Osteocyte (in vitro differentiated cells): ENCODE results near the gene GAB2. TPM values are rescaled to one million over a fixed set of nuclear protein-coding genes. Genes with fewer than 3 reads are reported as not detected.

Experiments
- DNase-seq: peaks from one replicate; pipeline ENCODE4 v3.0.0; 2021; ENCODE audit warnings: mixed read lengths; ENCODE audit not compliant: unreplicated experiment; ENCODE audit errors: extremely low spot score
- H3K27ac Mint-ChIP-seq: one replicate; pipeline ENCODE4 v1.8.0; 2021; ENCODE audit warnings: mild to moderate bottlenecking, mixed read lengths; ENCODE audit not compliant: unreplicated experiment
- H3K27me3 Mint-ChIP-seq: one replicate; pipeline ENCODE4 v1.8.0; 2021; ENCODE audit warnings: mixed read lengths; ENCODE audit not compliant: unreplicated experiment
- H3K36me3 Mint-ChIP-seq: one replicate; pipeline ENCODE4 v1.8.0; 2021; ENCODE audit warnings: mixed read lengths; ENCODE audit not compliant: unreplicated experiment
- H3K4me1 Mint-ChIP-seq: one replicate; pipeline ENCODE4 v1.8.0; 2021; ENCODE audit warnings: mixed read lengths; ENCODE audit not compliant: unreplicated experiment
- H3K4me3 Mint-ChIP-seq: one replicate; pipeline ENCODE4 v1.8.0; 2021; ENCODE audit warnings: mild to moderate bottlenecking, moderate library complexity, mixed read lengths; ENCODE audit not compliant: unreplicated experiment
- H3K9me3 Mint-ChIP-seq: one replicate; pipeline ENCODE4 v1.8.0; 2021; ENCODE audit warnings: mixed read lengths; ENCODE audit not compliant: unreplicated experiment
- total RNA-seq: library from RNA; stranded (reverse); gene quantifications from 2 replicates; pipeline ENCODE4 v1.2.1, GENCODE V29; 2021
- TF ChIP-seq, protein P1 (sequence below): fragments of 200-600 bp; sonication (generic); IDR thresholded peaks from 2 replicates; pipeline ENCODE4 v1.5.0; 2021; ENCODE audit warnings: antibody characterized with exemption, mild to moderate bottlenecking, moderate library complexity

The GAB2 gene
- total RNA-seq, 1 donor from 2014 or later, result 11.4 TPM

DNA sequence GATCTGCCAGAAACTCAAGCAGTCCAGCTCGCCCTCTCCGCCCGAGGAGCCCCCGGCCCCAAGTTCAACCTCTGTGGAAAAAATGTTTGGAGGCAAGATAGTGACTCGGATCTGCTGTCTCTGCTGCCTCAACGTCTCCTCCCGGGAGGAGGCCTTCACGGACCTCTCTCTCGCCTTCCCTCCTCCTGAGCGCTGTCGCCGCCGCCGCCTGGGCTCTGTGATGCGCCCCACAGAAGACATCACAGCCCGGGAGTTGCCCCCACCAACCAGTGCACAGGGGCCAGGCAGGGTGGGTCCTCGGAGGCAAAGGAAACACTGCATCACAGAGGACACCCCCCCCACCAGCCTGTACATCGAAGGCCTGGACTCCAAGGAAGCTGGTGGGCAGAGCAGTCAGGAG is 208.1 kb downstream of the GAB2 start:
- Mint-ChIP-seq H3K27ac (no peak overlapping the region), H3K4me1 (no peaks in the 10 kb centered on the region), H3K36me3 (peaks cover 38% of the 10 kb centered on the region), H3K9me3 (peaks cover 6% of the 10 kb centered on the region), H3K4me3 (no peak overlapping the region), H3K27me3 (no peaks in the 10 kb centered on the region)
- no peak for DNase-seq
- TF ChIP-seq, protein P1, sequence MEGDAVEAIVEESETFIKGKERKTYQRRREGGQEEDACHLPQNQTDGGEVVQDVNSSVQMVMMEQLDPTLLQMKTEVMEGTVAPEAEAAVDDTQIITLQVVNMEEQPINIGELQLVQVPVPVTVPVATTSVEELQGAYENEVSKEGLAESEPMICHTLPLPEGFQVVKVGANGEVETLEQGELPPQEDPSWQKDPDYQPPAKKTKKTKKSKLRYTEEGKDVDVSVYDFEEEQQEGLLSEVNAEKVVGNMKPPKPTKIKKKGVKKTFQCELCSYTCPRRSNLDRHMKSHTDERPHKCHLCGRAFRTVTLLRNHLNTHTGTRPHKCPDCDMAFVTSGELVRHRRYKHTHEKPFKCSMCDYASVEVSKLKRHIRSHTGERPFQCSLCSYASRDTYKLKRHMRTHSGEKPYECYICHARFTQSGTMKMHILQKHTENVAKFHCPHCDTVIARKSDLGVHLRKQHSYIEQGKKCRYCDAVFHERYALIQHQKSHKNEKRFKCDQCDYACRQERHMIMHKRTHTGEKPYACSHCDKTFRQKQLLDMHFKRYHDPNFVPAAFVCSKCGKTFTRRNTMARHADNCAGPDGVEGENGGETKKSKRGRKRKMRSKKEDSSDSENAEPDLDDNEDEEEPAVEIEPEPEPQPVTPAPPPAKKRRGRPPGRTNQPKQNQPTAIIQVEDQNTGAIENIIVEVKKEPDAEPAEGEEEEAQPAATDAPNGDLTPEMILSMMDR, result no peak

DNA sequence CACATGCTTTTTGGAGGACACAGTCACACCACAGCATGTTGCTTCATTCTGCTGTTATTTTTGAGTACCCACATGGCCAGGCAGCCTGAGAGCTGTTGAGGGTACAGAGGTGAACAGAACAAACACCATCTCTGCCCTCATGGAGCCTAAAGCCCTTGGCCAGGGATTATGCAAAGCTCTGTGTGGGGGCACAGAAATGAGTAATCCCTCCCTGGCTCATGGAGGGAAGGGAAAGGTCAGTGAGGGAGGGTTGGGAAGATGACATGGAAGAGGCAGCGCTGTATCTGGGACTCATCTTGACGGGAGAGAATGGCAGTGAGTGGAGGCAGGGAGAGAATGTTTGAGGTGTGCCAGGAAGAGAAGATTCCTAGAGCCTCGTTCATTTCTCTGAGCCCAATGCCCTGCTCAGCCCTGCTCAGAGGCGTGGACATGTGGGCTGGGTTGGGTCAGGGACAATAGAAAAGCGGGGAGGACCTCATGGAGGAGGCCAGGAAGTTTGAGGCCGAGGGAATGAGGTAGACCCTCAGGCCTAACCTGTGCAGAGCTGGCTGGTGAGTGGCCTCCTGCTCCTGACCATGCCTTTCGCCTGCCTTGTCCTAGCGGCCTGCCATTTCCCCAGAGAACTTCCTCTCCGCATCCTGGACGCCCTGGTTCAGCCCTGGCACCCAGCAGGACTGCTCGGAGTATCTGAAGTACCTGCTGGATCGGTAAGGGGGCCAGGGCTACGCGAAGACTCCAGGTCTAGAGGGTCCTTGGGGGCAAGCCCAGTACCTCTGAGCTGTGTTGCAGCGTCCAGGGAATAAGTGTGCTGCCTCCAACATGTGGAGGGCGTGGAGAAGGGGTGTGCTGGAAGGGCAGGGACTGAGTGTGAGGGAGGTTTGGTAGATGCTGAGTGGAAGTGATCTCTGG is 209.1 kb downstream of the GAB2 start:
- Mint-ChIP-seq H3K9me3 (peaks cover 6% of the 10 kb centered on the region), H3K4me3 (no peak overlapping the region), H3K27me3 (no peaks in the 10 kb centered on the region), H3K4me1 (no peaks in the 10 kb centered on the region), H3K36me3 (peaks cover 40% of the 10 kb centered on the region), H3K27ac (no peak overlapping the region)
- TF ChIP-seq, protein P1, result no peak
- DNase-seq, result no peak

- no peak overlapping the region for H3K27ac Mint-ChIP-seq
- peaks cover 40% of the 10 kb centered on the region for H3K36me3 Mint-ChIP-seq
- H3K27me3 Mint-ChIP-seq, result no peaks in the 10 kb centered on the region
- DNase-seq, result no peak
- H3K4me1 Mint-ChIP-seq, result no peaks in the 10 kb centered on the region
- TF ChIP-seq, protein P1, result no peak
- no peak overlapping the region for H3K4me3 Mint-ChIP-seq
- H3K9me3 Mint-ChIP-seq, result peaks cover 6% of the 10 kb centered on the region
Observed at GRCh38 chr11:78207532-78208256, 209.9 kb downstream of the GAB2 start.

- Mint-ChIP-seq H3K9me3 (no peaks in the 10 kb centered on the region), H3K27me3 (no peaks in the 10 kb centered on the region), H3K4me1 (no peaks in the 10 kb centered on the region), H3K27ac (no peak overlapping the region), H3K4me3 (no peak overlapping the region), H3K36me3 (peaks cover 38% of the 10 kb centered on the region)
- DNase-seq, result no peak
- TF ChIP-seq, protein P1, result no peak
Observed at GRCh38 chr11:78205691-78206090, 211.9 kb downstream of the GAB2 start.

DNA sequence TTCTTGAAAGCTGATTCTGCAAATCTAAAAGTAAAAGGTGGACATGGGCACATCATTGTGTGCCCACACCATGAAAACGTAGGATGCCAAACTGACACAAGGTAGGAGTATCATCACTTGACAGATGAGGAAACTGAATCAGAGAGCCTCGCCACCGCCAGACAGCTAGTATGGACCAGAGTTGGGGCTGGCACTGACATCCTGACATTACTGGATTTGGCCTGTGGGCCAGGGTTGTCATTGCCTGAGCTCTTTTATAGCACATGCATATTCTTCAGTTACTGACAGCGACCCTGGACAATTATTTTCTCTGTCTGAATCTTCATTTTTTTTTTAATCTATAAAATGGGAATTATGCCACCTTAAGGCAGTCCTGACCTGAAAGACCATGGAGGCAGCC is 212.4 kb downstream of the GAB2 start:
- Mint-ChIP-seq H3K4me3 (no peak overlapping the region), H3K36me3 (peaks cover 34% of the 10 kb centered on the region), H3K9me3 (no peaks in the 10 kb centered on the region), H3K4me1 (no peaks in the 10 kb centered on the region), H3K27me3 (no peaks in the 10 kb centered on the region), H3K27ac (no peak overlapping the region)
- no peak for DNase-seq
- TF ChIP-seq, protein P1, result no peak
